ENCODE results near the gene GSN. TPM values are rescaled to one million over a fixed set of nuclear protein-coding genes. Genes with fewer than 3 reads are reported as not detected.

Gene GSN
- total RNA-seq, 4 donors from 2014 or later, result 487 to 785 (median 662) TPM

DNA sequence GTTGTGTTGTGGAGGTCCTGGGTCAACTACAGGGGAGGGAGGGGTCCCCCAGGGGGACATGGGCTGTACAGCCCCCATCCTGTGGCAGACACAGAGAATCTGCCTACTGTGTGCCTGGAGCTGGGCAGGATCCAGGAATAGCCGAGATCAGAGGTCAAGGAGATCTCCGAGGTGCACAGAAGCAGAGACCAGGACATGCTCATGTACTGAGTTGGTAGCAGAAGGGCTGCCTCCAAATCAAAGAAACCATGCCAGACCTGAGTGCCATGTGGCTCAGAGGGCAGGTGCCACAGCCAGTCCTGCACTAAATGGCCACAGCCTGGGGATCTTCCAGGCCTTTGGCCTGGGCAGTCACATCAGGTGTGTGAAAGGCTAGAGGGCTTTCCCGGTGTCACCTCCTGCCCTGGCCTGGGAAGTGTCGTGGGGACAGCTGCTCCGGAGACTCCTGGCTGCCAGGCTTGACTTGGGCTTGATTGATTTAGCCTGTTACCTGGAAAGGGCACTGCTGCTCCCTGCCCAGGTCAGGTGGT is 27.8 kb downstream of the GSN start:
- no peak for TF ChIP-seq POLR2A (IDR thresholded peaks at IDR 0.05)
- TF ChIP-seq, protein P1, sequence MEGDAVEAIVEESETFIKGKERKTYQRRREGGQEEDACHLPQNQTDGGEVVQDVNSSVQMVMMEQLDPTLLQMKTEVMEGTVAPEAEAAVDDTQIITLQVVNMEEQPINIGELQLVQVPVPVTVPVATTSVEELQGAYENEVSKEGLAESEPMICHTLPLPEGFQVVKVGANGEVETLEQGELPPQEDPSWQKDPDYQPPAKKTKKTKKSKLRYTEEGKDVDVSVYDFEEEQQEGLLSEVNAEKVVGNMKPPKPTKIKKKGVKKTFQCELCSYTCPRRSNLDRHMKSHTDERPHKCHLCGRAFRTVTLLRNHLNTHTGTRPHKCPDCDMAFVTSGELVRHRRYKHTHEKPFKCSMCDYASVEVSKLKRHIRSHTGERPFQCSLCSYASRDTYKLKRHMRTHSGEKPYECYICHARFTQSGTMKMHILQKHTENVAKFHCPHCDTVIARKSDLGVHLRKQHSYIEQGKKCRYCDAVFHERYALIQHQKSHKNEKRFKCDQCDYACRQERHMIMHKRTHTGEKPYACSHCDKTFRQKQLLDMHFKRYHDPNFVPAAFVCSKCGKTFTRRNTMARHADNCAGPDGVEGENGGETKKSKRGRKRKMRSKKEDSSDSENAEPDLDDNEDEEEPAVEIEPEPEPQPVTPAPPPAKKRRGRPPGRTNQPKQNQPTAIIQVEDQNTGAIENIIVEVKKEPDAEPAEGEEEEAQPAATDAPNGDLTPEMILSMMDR (IDR thresholded peaks at IDR 0.05 in 4 of 5, conservative IDR thresholded peaks at IDR 0.05 in 1 of 5), result no peak
- Histone ChIP-seq H3K4me3 (peak overlapping the region in 1 of 4 donors; percentile 10), H3K36me3 (no peaks in the 10 kb centered on the region), H3K27me3 (no peaks in the 10 kb centered on the region), H3K4me1 (peaks cover 60 to 63% of the 10 kb centered on the region in 2 donors), H3K9me3 (no peaks in the 10 kb centered on the region), H3K27ac (peak overlapping the region; percentile 89 to 95 (median 91))
- ATAC-seq (peak; percentile 67 to 70), DNase-seq (peak; percentile 90 to 92)
- in situ Hi-C loops (cut with MboI; ENCODE audit: low sequenced_read_pairs in 4 of 4), result no loop called here
- intact Hi-C loops (cut with DNase I; ENCODE audit: low total_unique reads), result loop anchor here (5.0 kb wide), 1 partner anchor 83 kb away; no protein-coding TSS in a partner anchor

DNA sequence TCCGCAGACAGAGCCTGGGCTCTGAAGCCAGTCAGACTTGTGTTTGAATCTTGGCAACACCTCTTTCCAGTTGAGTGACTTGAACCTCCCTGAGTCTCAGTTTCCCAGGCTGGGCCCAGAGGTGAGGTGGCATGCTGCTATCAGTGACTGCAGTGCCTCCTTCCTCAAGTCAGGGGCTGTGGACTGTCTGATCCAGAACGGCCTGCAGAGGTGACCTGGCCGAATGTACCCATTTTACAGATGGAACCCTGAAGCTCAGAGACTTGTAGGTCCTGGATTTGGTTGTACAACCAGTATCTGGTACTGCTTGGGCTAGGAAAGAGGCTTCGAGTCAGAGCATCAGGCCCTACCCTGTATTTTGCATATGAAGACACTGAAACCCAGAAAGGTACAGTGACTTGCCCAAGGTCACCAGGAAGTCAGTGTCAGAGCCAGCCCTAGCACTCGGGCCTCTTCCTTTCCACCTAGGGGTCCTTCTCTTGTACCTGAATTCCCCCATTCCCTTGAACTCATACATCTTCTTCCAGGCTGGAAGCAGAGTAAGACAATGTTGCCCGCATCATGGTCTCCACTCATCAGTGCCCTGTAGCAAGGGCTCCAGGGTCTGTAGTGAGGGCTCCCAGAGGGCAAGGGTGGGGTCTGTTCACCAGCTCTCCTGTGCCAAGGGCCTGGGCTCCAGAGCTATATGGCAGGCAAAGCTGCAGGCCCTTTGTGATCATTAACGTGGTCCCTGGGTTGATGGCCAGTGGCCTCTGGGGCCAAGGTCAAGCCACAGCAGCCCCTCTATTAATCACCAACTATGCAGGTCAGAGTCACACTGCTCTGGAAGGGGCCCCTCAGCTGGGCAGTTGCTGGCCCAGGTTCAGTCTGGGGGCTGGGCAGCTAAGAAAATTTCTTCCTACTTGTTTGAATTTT is 28.5 kb downstream of the GSN start:
- intact Hi-C loops (cut with DNase I; ENCODE audit: low total_unique reads) (loop anchor here (5.0 kb wide), 1 partner anchor 84 kb away; no protein-coding TSS in a partner anchor), in situ Hi-C loops (cut with MboI; ENCODE audit: low sequenced_read_pairs in 4 of 4) (no loop called here)
- no peak overlapping the region for H3K4me3 ChIP-seq
- peaks cover 60 to 63% of the 10 kb centered on the region in 2 donors for H3K4me1 ChIP-seq
- no peaks in the 10 kb centered on the region for H3K27me3 ChIP-seq
- DNase-seq (no peak), ATAC-seq (no peak)
- H3K9me3 ChIP-seq, result no peaks in the 10 kb centered on the region
- H3K27ac ChIP-seq, result peak overlapping the region; percentile 89 to 95 (median 91)
- no peaks in the 10 kb centered on the region for H3K36me3 ChIP-seq
- TF ChIP-seq, protein P1 (IDR thresholded peaks at IDR 0.05 in 4 of 5, conservative IDR thresholded peaks at IDR 0.05 in 1 of 5), result no peak
- no peak for TF ChIP-seq POLR2A (IDR thresholded peaks at IDR 0.05)

DNA sequence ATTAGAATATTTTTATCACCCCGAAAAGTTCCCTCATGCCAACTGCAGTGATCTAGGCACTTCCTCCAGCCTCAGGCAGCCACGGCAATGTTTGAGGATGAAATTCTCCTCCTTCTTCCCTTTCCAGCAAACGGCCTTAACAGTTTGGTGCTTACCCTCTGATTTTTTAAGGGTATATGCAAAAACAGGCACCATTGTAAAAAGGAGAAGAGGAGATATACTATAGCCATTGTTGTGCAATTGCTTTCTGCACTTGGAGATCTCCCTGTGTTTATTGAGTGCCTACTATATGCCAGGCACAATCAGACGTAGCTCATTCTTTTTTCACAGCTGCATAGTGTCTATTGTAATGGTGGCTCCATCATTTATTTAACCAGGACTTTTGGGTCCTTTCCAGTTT is 29.4 kb downstream of the GSN start:
- TF ChIP-seq, protein P1 (IDR thresholded peaks at IDR 0.05 in 4 of 5, conservative IDR thresholded peaks at IDR 0.05 in 1 of 5), result no peak
- TF ChIP-seq POLR2A (IDR thresholded peaks at IDR 0.05), result no peak
- Histone ChIP-seq H3K27me3 (no peaks in the 10 kb centered on the region), H3K36me3 (peaks cover 0 to 5% of the 10 kb centered on the region in 2 donors), H3K9me3 (no peaks in the 10 kb centered on the region), H3K4me1 (peaks cover 63% of the 10 kb centered on the region in 2 donors), H3K4me3 (no peak overlapping the region), H3K27ac (peak overlapping the region; percentile 89 to 95 (median 91))
- in situ Hi-C loops (cut with MboI; ENCODE audit: low sequenced_read_pairs in 4 of 4), result no loop called here
- no peak for ATAC-seq
- DNase-seq, result no peak
- intact Hi-C loops (cut with DNase I; ENCODE audit: low total_unique reads), result loop anchor here (5.0 kb wide), 1 partner anchor 85 kb away; no protein-coding TSS in a partner anchor

DNA sequence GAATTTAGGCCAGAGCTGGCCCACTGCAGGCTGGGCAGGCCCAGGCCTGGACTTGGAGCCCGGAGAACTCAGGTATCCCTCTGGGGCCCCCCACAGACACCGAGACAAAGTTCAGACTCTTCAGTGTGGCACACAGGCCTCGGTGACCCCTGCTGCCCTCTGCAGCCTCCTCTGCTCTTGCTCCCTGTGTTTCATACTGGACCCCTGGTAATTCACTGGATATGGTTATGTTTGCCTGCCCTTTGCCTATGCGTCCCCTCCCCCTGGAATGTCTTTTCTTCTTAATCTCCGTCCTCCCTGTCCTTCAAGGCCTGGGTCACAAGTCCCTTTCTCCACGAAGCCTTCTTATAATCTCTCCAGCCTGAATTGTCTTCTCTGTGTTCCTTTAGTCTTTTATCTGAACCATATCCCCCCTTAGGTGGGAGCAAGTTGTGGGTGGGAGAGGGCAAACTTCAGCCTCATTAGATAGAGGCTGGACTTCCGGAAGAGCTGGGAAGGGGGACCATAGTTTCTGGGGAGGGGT is 30.1 kb downstream of the GSN start:
- no peak for DNase-seq
- TF ChIP-seq POLR2A (IDR thresholded peaks at IDR 0.05), result no peak
- TF ChIP-seq, protein P1 (IDR thresholded peaks at IDR 0.05 in 4 of 5, conservative IDR thresholded peaks at IDR 0.05 in 1 of 5), result no peak
- no peak for ATAC-seq
- Histone ChIP-seq H3K36me3 (peaks cover 0 to 12% of the 10 kb centered on the region in 2 donors), H3K27me3 (no peaks in the 10 kb centered on the region), H3K9me3 (no peaks in the 10 kb centered on the region), H3K4me3 (no peak overlapping the region), H3K27ac (peak overlapping the region; percentile 89 to 95 (median 91)), H3K4me1 (peaks cover 56 to 63% of the 10 kb centered on the region in 2 donors)
- in situ Hi-C loops (cut with MboI; ENCODE audit: low sequenced_read_pairs in 4 of 4) (no loop called here), intact Hi-C loops (cut with DNase I; ENCODE audit: low total_unique reads) (loop anchor here (2.0 to 5.0 kb wide), 2 partner anchors 13 to 86 kb away; no protein-coding TSS in a partner anchor)
